Measurements from ENCODE around the gene GALNT7. TPM values are rescaled to one million over a fixed set of nuclear protein-coding genes. Genes with fewer than 3 reads are reported as not detected.

Gene GALNT7
- total RNA-seq, 1 donor from 2014 or later: 36.2 TPM

DNA sequence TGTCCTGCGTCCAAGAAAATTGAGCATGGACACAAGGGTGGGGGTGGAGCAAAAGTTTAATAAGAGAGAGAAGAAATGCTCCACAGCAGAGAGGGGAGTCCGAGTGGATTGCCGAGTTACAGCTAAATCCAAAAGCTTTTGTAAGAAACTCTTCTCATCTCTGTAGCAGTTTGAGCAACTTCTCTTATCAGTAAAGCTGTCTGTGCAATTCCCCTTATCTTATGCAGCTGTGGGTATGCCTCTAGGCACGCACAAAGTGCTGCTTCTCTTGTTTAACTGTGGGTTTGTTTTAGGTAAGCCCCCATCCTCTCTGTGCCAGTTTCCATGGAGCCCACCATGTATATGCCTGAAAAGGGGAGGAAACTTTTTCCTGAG lies 120.7 kb downstream of the GALNT7 start:
- Mint-ChIP-seq H3K4me1 (peaks cover 13% of the 10 kb centered on the region), H3K36me3 (ENCODE audit: low read depth) (peaks cover 22% of the 10 kb centered on the region), H3K9me3 (peaks cover 9% of the 10 kb centered on the region), H3K4me3 (no peak overlapping the region), H3K27me3 (ENCODE audit: low read depth) (no peaks in the 10 kb centered on the region), H3K27ac (ENCODE audit: unreplicated experiment) (no peak overlapping the region)
- no peak for DNase-seq (ENCODE audit: low read depth, low spot score)
- TF ChIP-seq, protein P1, sequence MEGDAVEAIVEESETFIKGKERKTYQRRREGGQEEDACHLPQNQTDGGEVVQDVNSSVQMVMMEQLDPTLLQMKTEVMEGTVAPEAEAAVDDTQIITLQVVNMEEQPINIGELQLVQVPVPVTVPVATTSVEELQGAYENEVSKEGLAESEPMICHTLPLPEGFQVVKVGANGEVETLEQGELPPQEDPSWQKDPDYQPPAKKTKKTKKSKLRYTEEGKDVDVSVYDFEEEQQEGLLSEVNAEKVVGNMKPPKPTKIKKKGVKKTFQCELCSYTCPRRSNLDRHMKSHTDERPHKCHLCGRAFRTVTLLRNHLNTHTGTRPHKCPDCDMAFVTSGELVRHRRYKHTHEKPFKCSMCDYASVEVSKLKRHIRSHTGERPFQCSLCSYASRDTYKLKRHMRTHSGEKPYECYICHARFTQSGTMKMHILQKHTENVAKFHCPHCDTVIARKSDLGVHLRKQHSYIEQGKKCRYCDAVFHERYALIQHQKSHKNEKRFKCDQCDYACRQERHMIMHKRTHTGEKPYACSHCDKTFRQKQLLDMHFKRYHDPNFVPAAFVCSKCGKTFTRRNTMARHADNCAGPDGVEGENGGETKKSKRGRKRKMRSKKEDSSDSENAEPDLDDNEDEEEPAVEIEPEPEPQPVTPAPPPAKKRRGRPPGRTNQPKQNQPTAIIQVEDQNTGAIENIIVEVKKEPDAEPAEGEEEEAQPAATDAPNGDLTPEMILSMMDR (conservative IDR thresholded peaks at IDR 0.05): no peak

DNA sequence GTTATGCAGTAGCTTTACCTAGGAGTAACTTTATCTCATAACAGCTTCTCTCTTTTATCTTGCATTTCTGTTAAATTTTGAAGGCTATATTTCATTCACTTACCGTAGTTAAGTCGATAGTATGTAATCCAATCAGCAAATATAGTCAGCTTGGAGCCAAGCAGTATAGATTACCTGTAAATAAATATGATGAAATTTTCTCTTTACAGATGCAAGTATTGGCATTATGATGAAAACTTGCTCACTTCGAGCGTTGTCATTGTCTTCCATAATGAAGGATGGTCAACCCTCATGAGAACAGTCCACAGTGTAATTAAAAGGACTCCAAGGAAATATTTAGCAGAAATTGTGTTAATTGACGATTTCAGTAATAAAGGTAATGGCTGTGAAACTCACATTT lies 123.3 kb downstream of the GALNT7 start:
- no peak overlapping the region for H3K27ac Mint-ChIP-seq (ENCODE audit: unreplicated experiment)
- no peak overlapping the region for H3K4me3 Mint-ChIP-seq
- peaks cover 6% of the 10 kb centered on the region for H3K9me3 Mint-ChIP-seq
- H3K36me3 Mint-ChIP-seq (ENCODE audit: low read depth): peaks cover 8% of the 10 kb centered on the region
- peaks cover 13% of the 10 kb centered on the region for H3K4me1 Mint-ChIP-seq
- TF ChIP-seq, protein P1 (conservative IDR thresholded peaks at IDR 0.05): no peak
- H3K27me3 Mint-ChIP-seq (ENCODE audit: low read depth): no peaks in the 10 kb centered on the region
- DNase-seq (ENCODE audit: low read depth, low spot score): no peak

DNA sequence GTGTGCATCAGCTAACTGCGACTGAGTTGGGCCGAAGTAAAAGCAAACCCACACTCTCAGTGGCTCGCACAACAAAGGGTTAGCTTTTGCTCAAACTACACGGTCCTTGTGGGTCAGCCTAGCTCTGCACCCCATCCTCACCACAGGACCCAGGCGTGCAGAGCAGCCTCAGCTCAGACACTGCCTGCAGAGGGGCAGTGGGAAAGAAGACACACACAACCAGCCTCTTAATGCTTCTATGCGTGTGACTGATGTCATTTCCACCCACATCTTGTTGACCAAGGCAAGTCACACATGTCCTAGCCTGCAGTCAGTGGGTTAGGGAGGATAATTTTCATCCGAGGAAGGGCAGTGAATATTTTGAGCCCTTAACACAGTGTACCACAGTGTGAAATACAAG lies 125.1 kb downstream of the GALNT7 start:
- Mint-ChIP-seq H3K27me3 (ENCODE audit: low read depth) (no peaks in the 10 kb centered on the region), H3K9me3 (no peaks in the 10 kb centered on the region), H3K36me3 (ENCODE audit: low read depth) (peaks cover 2% of the 10 kb centered on the region), H3K4me3 (no peak overlapping the region), H3K27ac (ENCODE audit: unreplicated experiment) (no peak overlapping the region), H3K4me1 (peaks cover 8% of the 10 kb centered on the region)
- DNase-seq (ENCODE audit: low read depth, low spot score): no peak
- TF ChIP-seq, protein P1 (conservative IDR thresholded peaks at IDR 0.05): no peak

DNA sequence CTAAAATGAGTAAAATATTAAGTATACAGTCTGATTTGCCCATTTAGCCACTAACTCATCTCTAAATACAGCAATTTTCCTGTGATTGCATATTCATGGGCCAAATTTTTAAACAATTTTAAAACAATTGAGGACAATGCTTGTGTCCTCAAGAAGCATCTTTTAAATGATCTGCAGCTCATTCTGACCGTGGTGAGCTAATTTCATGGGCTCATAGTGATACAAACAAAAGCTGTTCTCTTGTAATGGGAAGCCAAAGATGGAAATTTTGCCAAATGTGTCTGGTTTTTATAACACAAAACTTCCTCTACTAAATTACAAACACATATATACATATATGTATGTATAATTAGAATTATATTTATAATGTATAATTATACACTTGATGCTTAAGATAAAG lies 125.8 kb downstream of the GALNT7 start:
- Mint-ChIP-seq H3K4me3 (no peak overlapping the region), H3K9me3 (no peaks in the 10 kb centered on the region), H3K27me3 (ENCODE audit: low read depth) (no peaks in the 10 kb centered on the region), H3K27ac (ENCODE audit: unreplicated experiment) (no peak overlapping the region), H3K36me3 (ENCODE audit: low read depth) (peaks cover 1% of the 10 kb centered on the region), H3K4me1 (peaks cover 4% of the 10 kb centered on the region)
- no peak for DNase-seq (ENCODE audit: low read depth, low spot score)
- TF ChIP-seq, protein P1 (conservative IDR thresholded peaks at IDR 0.05): no peak

DNA sequence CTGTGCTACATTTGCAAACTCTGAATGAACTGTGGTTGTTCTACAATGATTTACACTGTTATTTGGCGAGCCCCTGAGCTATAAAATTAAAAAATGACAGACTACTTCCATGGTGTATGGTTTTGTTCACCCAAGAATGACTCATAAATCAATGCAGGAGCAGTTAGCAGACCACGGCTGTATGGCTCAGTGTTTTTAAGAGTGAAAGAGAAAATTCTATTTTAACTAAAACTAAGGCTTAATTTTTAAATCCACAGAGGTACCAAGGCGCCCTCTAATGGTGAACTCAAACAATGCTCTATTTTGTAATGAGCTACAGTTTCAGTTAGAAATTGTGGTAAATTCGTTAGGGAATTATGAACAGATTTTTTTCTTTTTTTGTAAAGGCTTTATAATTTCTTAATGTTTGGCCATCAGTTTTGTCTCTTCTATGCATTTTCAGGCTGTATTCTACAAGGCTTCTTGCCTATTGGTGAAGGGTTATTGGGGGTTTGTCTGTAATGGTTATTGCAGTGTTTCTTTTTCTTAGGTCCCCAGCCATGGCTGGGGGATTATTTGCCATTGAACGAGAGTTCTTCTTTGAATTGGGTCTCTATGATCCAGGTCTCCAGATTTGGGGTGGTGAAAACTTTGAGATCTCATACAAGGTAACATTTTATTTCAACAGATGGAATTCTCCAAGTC lies 133.0 kb downstream of the GALNT7 start:
- Mint-ChIP-seq H3K4me1 (no peaks in the 10 kb centered on the region), H3K36me3 (ENCODE audit: low read depth) (peaks cover 29% of the 10 kb centered on the region), H3K9me3 (peaks cover 10% of the 10 kb centered on the region), H3K4me3 (no peak overlapping the region), H3K27ac (ENCODE audit: unreplicated experiment) (no peak overlapping the region), H3K27me3 (ENCODE audit: low read depth) (no peaks in the 10 kb centered on the region)
- TF ChIP-seq, protein P1 (conservative IDR thresholded peaks at IDR 0.05): peak; percentile 82
- DNase-seq (ENCODE audit: low read depth, low spot score): no peak
